HEK293 (cell line): ENCODE results near the gene SPIRE2.

Experiments
- GLI2 ChIP-seq: fragments of 450-650 bp; formaldehyde crosslinking; IDR thresholded peaks from 2 replicates; pipeline ENCODE4; 2017; ENCODE audit warnings: missing biosample characterization, missing genetic modification characterization, low read depth, borderline replicate concordance
- HOXC10 ChIP-seq: sonication (generic); formaldehyde crosslinking; IDR thresholded peaks from 2 replicates; pipeline ENCODE4 v1.8.1; 2023; ENCODE audit warnings: mild to moderate bottlenecking, missing genetic modification reagents
- IKZF3 ChIP-seq: fragments of 450-650 bp; IDR thresholded peaks from 2 replicates; pipeline ENCODE4 v1.5.0; 2018; ENCODE audit warnings: missing biosample characterization, mild to moderate bottlenecking, missing genetic modification characterization, moderate library complexity
- KLF10 ChIP-seq: fragments of 450-650 bp; IDR thresholded peaks from 2 replicates; pipeline ENCODE4 v1.5.1; 2018; ENCODE audit warnings: missing biosample characterization, mild to moderate bottlenecking, missing genetic modification characterization
- KLF7 ChIP-seq: fragments of 450-650 bp; formaldehyde crosslinking; IDR thresholded peaks from 2 replicates; pipeline ENCODE4 v1.5.1; 2016; ENCODE audit warnings: missing biosample characterization, missing genetic modification characterization, borderline replicate concordance
- PRDM2 ChIP-seq: fragments of 450-650 bp; formaldehyde crosslinking; IDR thresholded peaks from 2 replicates; pipeline ENCODE4 v1.5.1; 2016; ENCODE audit warnings: missing biosample characterization, missing genetic modification characterization, borderline replicate concordance
- SCRT2 ChIP-seq: fragments of 450-650 bp; formaldehyde crosslinking; IDR thresholded peaks from 2 replicates; pipeline ENCODE4 v1.5.1; 2016; ENCODE audit warnings: missing biosample characterization, missing genetic modification characterization
- ZBTB21 ChIP-seq: fragments of 450-650 bp; formaldehyde crosslinking; IDR thresholded peaks from 2 replicates; pipeline ENCODE4 v1.5.1; 2017; ENCODE audit warnings: missing biosample characterization, missing genetic modification characterization
- ZIC2 ChIP-seq: fragments of 450-650 bp; formaldehyde crosslinking; IDR thresholded peaks from 2 replicates; pipeline ENCODE4 v1.5.1; 2016; ENCODE audit warnings: missing biosample characterization, missing genetic modification characterization
- ZNF10 ChIP-seq: fragments of 450-650 bp; formaldehyde crosslinking; IDR thresholded peaks from 2 replicates; pipeline ENCODE4 v1.5.1; 2017; ENCODE audit warnings: missing biosample characterization, missing genetic modification characterization
- ZNF19 ChIP-seq: fragments of 450-650 bp; formaldehyde crosslinking; IDR thresholded peaks from 2 replicates; pipeline ENCODE4; 2016; ENCODE audit warnings: missing biosample characterization, missing genetic modification characterization, low read depth
- ZNF449 ChIP-seq: fragments of 450-650 bp; formaldehyde crosslinking; IDR thresholded peaks from 2 replicates; pipeline ENCODE4 v1.5.1; 2017; ENCODE audit warnings: missing biosample characterization, mild to moderate bottlenecking, missing genetic modification characterization, moderate library complexity
- ZNF513 ChIP-seq: fragments of 450-650 bp; IDR thresholded peaks from 2 replicates; pipeline ENCODE4 v1.5.1; 2018; ENCODE audit warnings: missing biosample characterization, missing genetic modification characterization
- ZNF518A ChIP-seq: fragments of 450-650 bp; formaldehyde crosslinking; conservative IDR thresholded peaks from 2 replicates; pipeline ENCODE4 v1.5.1; 2016; ENCODE audit warnings: low read depth, missing biosample characterization, missing genetic modification characterization
- ZNF560 ChIP-seq: fragments of 450-650 bp; formaldehyde crosslinking; IDR thresholded peaks from 2 replicates; pipeline ENCODE4 v1.5.1; 2017; ENCODE audit warnings: missing biosample characterization, missing genetic modification characterization, borderline replicate concordance
- ZNF621 ChIP-seq: fragments of 450-650 bp; formaldehyde crosslinking; IDR thresholded peaks from 2 replicates; pipeline ENCODE4 v1.5.1; 2017; ENCODE audit warnings: missing biosample characterization, missing genetic modification characterization
- ZNF624 ChIP-seq: fragments of 450-650 bp; formaldehyde crosslinking; IDR thresholded peaks from 2 replicates; pipeline ENCODE4 v1.5.1; 2017; ENCODE audit warnings: missing biosample characterization, missing genetic modification characterization
- ZNF645 ChIP-seq: fragments of 450-650 bp; formaldehyde crosslinking; IDR thresholded peaks from 2 replicates; pipeline ENCODE4; 2016; ENCODE audit warnings: missing biosample characterization, missing genetic modification characterization
- ZNF654 ChIP-seq: fragments of 450-650 bp; formaldehyde crosslinking; IDR thresholded peaks from 2 replicates; pipeline ENCODE4 v1.5.1; 2016; ENCODE audit warnings: low read depth, missing biosample characterization, missing genetic modification characterization
- ZSCAN18 ChIP-seq: fragments of 450-650 bp; formaldehyde crosslinking; IDR thresholded peaks from 2 replicates; pipeline ENCODE4 v1.5.1; 2016; ENCODE audit warnings: missing biosample characterization, missing genetic modification characterization

Gene SPIRE2

GRCh38 chr16:89828870-89829629, 775 bp downstream of the SPIRE2 start (continued):
- TF ChIP-seq ZNF513 (tag by site-specific recombination) (no peak), ZNF10 (no peak), ZSCAN18 (tag by site-specific recombination) (no peak), ZNF19 (tag by site-specific recombination) (no peak), ZNF645 (tag by site-specific recombination) (no peak), GLI2 (tag by site-specific recombination) (no peak), ZNF518A (tag by site-specific recombination) (no peak), PRDM2 (0 out of 2 replicates have a peak, but pooled peaks have one; percentile 72), HOXC10 (CRISPR knock-in tag) (no peak), SCRT2 (tag by site-specific recombination) (no peak), ZNF624 (tag by site-specific recombination) (no peak), KLF10 (tag by site-specific recombination) (no peak), IKZF3 (0 out of 2 replicates have a peak, but pooled peaks have one; percentile 27), ZBTB21 (no peak), ZNF654 (tag by site-specific recombination) (no peak), ZIC2 (tag by site-specific recombination) (peak; percentile 53), ZNF449 (no peak), ZNF621 (no peak), ZNF560 (tag by site-specific recombination) (no peak), KLF7 (tag by site-specific recombination) (no peak)
